Upper lobe of left lung (tissue), 4 donors: ENCODE results near the gene HYCC1.

Experiments
- POLR2A ChIP-seq, 4 donors: fragments of 450-650 bp; IDR thresholded peaks; one replicate each; pipeline ENCODE4 v1.5.1; 2016 to 2017; ENCODE audit warnings: antibody characterized with exemption in 4 of 4, mild to moderate bottlenecking in 2 of 4
- TF ChIP-seq, protein P1 (sequence below), 6 experiments: fragments of 450-650 bp in 4 of 6; fragments of 200-600 bp in 2 of 6; sonication (generic) in 2 of 6; IDR thresholded peaks; one replicate each; pipeline ENCODE4 v1.5.1; 2016 to 2019; ENCODE audit warnings: antibody characterized with exemption in 6 of 6

DNA sequence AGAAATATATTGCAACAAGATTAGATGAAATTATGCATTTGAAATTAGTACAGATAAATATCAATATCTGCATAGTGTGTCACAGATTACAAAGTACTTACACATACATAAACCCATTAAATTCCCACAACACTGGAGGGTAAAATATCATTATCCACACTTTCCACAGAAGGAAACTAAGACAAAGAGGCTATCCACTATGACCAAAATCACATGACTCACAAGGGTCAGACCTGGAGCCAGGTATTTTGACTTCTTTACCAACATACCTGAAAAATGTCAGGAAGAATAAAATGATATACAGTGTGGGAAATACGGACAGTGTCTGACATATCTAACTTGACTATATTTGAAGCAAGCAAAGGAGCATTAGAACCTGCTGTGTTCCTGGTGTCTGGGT, 34.1 kb downstream of the HYCC1 start:
- TF ChIP-seq, protein P1, sequence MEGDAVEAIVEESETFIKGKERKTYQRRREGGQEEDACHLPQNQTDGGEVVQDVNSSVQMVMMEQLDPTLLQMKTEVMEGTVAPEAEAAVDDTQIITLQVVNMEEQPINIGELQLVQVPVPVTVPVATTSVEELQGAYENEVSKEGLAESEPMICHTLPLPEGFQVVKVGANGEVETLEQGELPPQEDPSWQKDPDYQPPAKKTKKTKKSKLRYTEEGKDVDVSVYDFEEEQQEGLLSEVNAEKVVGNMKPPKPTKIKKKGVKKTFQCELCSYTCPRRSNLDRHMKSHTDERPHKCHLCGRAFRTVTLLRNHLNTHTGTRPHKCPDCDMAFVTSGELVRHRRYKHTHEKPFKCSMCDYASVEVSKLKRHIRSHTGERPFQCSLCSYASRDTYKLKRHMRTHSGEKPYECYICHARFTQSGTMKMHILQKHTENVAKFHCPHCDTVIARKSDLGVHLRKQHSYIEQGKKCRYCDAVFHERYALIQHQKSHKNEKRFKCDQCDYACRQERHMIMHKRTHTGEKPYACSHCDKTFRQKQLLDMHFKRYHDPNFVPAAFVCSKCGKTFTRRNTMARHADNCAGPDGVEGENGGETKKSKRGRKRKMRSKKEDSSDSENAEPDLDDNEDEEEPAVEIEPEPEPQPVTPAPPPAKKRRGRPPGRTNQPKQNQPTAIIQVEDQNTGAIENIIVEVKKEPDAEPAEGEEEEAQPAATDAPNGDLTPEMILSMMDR (IDR thresholded peaks at IDR 0.05), result no peak
- no peak for TF ChIP-seq POLR2A (IDR thresholded peaks at IDR 0.05)
